A549 (cell line): Measurements from ENCODE around the gene MYO1H. TPM values are rescaled to one million over a fixed set of nuclear protein-coding genes. Genes with fewer than 3 reads are reported as not detected.

ENCODE experiments used
- ATAC-seq, 2 experiments: fragments of 200-7000 bp in 1 of 2; fragments of >200 bp in 1 of 2; cut with Nextera tagmentation in 1 of 2; cut with Tn5 transposase in 1 of 2; 3 replicates each; pipeline versions ENCODE4 v1.8.0 to v1.9.1; 2018 to 2020; ENCODE audit warnings: mild to moderate bottlenecking in 1 of 2, moderate library complexity in 1 of 2
- CTCF ChIA-PET: fragments of 300-600 bp; sonication (Branson Sonifier 250); formaldehyde crosslinking; extraction: SDS; loops from one replicate; lab custom pipeline; 2021; ENCODE audit warnings: antibody characterized with exemption, inconsistent platforms; lab: Yijun Ruan, JAX
- POLR2A ChIA-PET: fragments of 350-600 bp; formaldehyde crosslinking; extraction: SDS; loops from one replicate; lab custom pipeline; 2021; ENCODE audit warnings: antibody characterized with exemption, inconsistent platforms; lab: Yijun Ruan, JAX
- DNase-seq, 2 experiments: peaks; one replicate each; pipeline versions ENCODE4 v3.0.0 to v3.0.0-alpha.2; 2011 to 2016; ENCODE audit warnings: low read depth in 1 of 2, low spot score in 1 of 2
- FAIRE-seq: peaks from 2 replicates; lab custom pipeline; 2011; peaks lifted over from hg19 to GRCh38; lab: Jason Lieb, UNC
- H3K27ac ChIP-seq, 2 experiments: fragments of >200 bp; sonication (Bioruptor Twin); formaldehyde crosslinking; 3 replicates each; pipeline ENCODE4 v1.5.1; 2016 to 2017
- H3K4me1 ChIP-seq: fragments of >200 bp; sonication (Bioruptor Twin); formaldehyde crosslinking; 3 replicates; pipeline ENCODE4 v1.6.1; 2016
- H3K4me2 ChIP-seq: fragments of >200 bp; sonication (Bioruptor Twin); formaldehyde crosslinking; 3 replicates; pipeline ENCODE4 v1.6.1; 2016
- H3K4me3 ChIP-seq: fragments of >200 bp; sonication (Bioruptor Twin); formaldehyde crosslinking; 3 replicates; pipeline ENCODE4 v1.5.1; 2016
- H3K9me3 ChIP-seq: fragments of >200 bp; sonication (Bioruptor Twin); formaldehyde crosslinking; 3 replicates; pipeline ENCODE4 v1.6.1; 2016
- ATOH8 ChIP-seq: fragments of 250-450 bp; sonication (Bioruptor Pico); IDR thresholded peaks from 2 replicates; pipeline ENCODE4 v1.5.0; 2020; ENCODE audit warnings: low read depth, mild to moderate bottlenecking, moderate library complexity
- BHLHE40 ChIP-seq: IDR thresholded peaks from 2 replicates; pipeline ENCODE4 v1.6.1; 2012; ENCODE audit warnings: low read depth, low read length, inconsistent platforms
- CEBPB ChIP-seq, 2 experiments: fragments of >200 bp in 1 of 2; sonication (Bioruptor Twin) in 1 of 2; formaldehyde crosslinking in 1 of 2; IDR thresholded peaks; 2 replicates each; pipeline ENCODE4 v1.6.1; 2012 to 2016
- CTCF ChIP-seq: fragments of >200 bp; sonication (Bioruptor Twin); formaldehyde crosslinking; IDR thresholded peaks from 3 replicates; pipeline ENCODE4 v1.5.1; 2016
- EHF ChIP-seq: fragments of 250-450 bp; sonication (Bioruptor Pico); IDR thresholded peaks from 2 replicates; pipeline ENCODE4 v1.5.0; 2020; ENCODE audit warnings: mild to moderate bottlenecking
- ELK1 ChIP-seq: fragments of 150-350 bp; IDR thresholded peaks from 2 replicates; pipeline ENCODE4 v1.6.1; 2014; ENCODE audit warnings: low read depth, mild to moderate bottlenecking, low read length
- HMGXB4 ChIP-seq: fragments of 250-450 bp; sonication (Bioruptor Pico); IDR thresholded peaks from 2 replicates; pipeline ENCODE4 v1.5.0; 2021; ENCODE audit warnings: mild to moderate bottlenecking, moderate library complexity, borderline replicate concordance
- HOXB13 ChIP-seq: fragments of 250-450 bp; sonication (Bioruptor Pico); IDR thresholded peaks from 2 replicates; pipeline ENCODE4 v1.5.0; 2020; ENCODE audit warnings: low read depth, mild to moderate bottlenecking, moderate library complexity
- JUNB ChIP-seq: fragments of >200 bp; sonication (Bioruptor Twin); formaldehyde crosslinking; IDR thresholded peaks from 2 replicates; pipeline ENCODE4 v1.6.1; 2016
- KDM1A ChIP-seq: fragments of 200-600 bp; sonication (generic); IDR thresholded peaks from 2 replicates; pipeline ENCODE4 v1.6.1; 2016; ENCODE audit warnings: low read depth, mild to moderate bottlenecking
- MAZ ChIP-seq: fragments of 150-350 bp; IDR thresholded peaks from 2 replicates; pipeline ENCODE4 v1.6.1; 2014; ENCODE audit warnings: antibody characterized with exemption, low read depth, low read length, borderline replicate concordance
- NFE2L2 ChIP-seq: fragments of 150-350 bp; conservative IDR thresholded peaks from 2 replicates; pipeline ENCODE4 v1.6.1; 2014; ENCODE audit warnings: low read length
- NPAS2 ChIP-seq: fragments of 250-450 bp; sonication (Bioruptor Pico); IDR thresholded peaks from 2 replicates; pipeline ENCODE4 v1.8.0; 2022; ENCODE audit warnings: mild to moderate bottlenecking, moderate library complexity, borderline replicate concordance
- NR3C1 ChIP-seq: fragments of >200 bp; sonication (Bioruptor Twin); formaldehyde crosslinking; IDR thresholded peaks from 3 replicates; pipeline ENCODE4 v1.6.1; 2017
- PBX3 ChIP-seq: IDR thresholded peaks from 2 replicates; pipeline ENCODE4 v1.6.1; 2012
- POLR2AphosphoS2 ChIP-seq: conservative IDR thresholded peaks from 2 replicates; pipeline ENCODE4 v1.6.1; 2012; ENCODE audit warnings: low read length, improper control_type of control experiment, inconsistent platforms
- RAD21 ChIP-seq, 2 experiments: fragments of >200 bp in 1 of 2; sonication (Bioruptor Twin) in 1 of 2; formaldehyde crosslinking in 1 of 2; IDR thresholded peaks in 1 of 2; conservative IDR thresholded peaks in 1 of 2; 2 replicates in 1 of 2; 3 replicates in 1 of 2; pipeline ENCODE4 v1.6.1; 2012 to 2018; ENCODE audit warnings: inconsistent platforms in 1 of 2
- RARB ChIP-seq: fragments of 250-450 bp; sonication (Bioruptor Pico); IDR thresholded peaks from 2 replicates; pipeline ENCODE4 v1.8.0; 2021; ENCODE audit warnings: mild to moderate bottlenecking, moderate library complexity
- RFX5 ChIP-seq: fragments of 450-650 bp; IDR thresholded peaks from 2 replicates; pipeline ENCODE4 v1.7.1; 2014; ENCODE audit warnings: antibody characterized with exemption, mild to moderate bottlenecking, moderate library complexity
- RNF2 ChIP-seq: fragments of 200-600 bp; sonication (generic); IDR thresholded peaks from 2 replicates; pipeline ENCODE4 v1.6.1; 2016; ENCODE audit warnings: low read depth, mild to moderate bottlenecking, antibody characterized with exemption, moderate library complexity, borderline replicate concordance
- TP53 ChIP-seq: fragments of 250-450 bp; sonication (Bioruptor Pico); IDR thresholded peaks from 2 replicates; pipeline ENCODE4 v1.5.0; 2021; ENCODE audit warnings: mild to moderate bottlenecking, moderate library complexity
- USF2 ChIP-seq: fragments of 450-650 bp; IDR thresholded peaks from 2 replicates; pipeline ENCODE4 v1.6.1; 2014; ENCODE audit warnings: antibody characterized with exemption
- ZNF302 ChIP-seq: fragments of 250-450 bp; sonication (Bioruptor Pico); IDR thresholded peaks from 2 replicates; pipeline ENCODE4 v1.9.0; 2021; ENCODE audit warnings: inconsistent platforms, mild to moderate bottlenecking, moderate library complexity
- WGBS: methylation state at CpG from one replicate; pipeline ENCODE4 v1.1.6; 2017; ENCODE audit errors: missing lambda C conversion rate; 5-methylcytosine and 5-hydroxymethylcytosine counted together
- polyA plus RNA-seq, 4 experiments: library from polyadenylated mRNA; depleted of rRNA in 3 of 4; stranded (reverse); fragments of >200 nt; fragmentation: RNase III in 1 of 4; extraction: RNeasy Plus Mini Kit Qiagen cat#74134 plus additional on column Dnase treatment in 1 of 4; gene quantifications; 2 replicates in 3 of 4; 3 replicates in 1 of 4; pipeline ENCODE4 v1.2.3, GENCODE V29; 2011 to 2017
- TF ChIP-seq, protein P1 (sequence below): IDR thresholded peaks from 2 replicates; pipeline ENCODE4 v1.6.1; 2012; ENCODE audit warnings: low read depth, borderline replicate concordance
- TF ChIP-seq, protein P2 (sequence below): fragments of >200 bp; sonication (Bioruptor Twin); formaldehyde crosslinking; IDR thresholded peaks from 2 replicates; pipeline ENCODE4 v1.6.1; 2016

MYO1H gene
- polyA plus RNA-seq, 2 of the 4 experiments (the other 2 are of a cell fraction) = not detected

- ChIA-PET CTCF (interaction anchor here (0.6 to 0.9 kb wide), 3 partner anchors 9 to 49 kb away, joined by 3 read pairs; no protein-coding TSS in a partner anchor), POLR2A (interaction anchor here (0.6 to 1.4 kb wide), 4 partner anchors 11 to 49 kb away, joined by 3 to 4 read pairs (median 4); no protein-coding TSS in a partner anchor)
- peak in 1 of 2 experiments; percentile 33; a peak in 4 of 6 replicates for ATAC-seq
- no peak for FAIRE-seq
- 2% methylated on average over 7 of the region's 11 CpGs for WGBS
- DNase-seq = no peak
- H3K4me3 ChIP-seq = peak overlapping the region; percentile 95
- H3K4me2 ChIP-seq = peak overlapping the region; percentile 100
- peaks cover 17% of the 10 kb centered on the region; the same call in 2 of the 3 replicates for H3K4me1 ChIP-seq
- TF ChIP-seq USF2 (no peak), CTCF (no peak), RARB (no peak), ZNF302 (CRISPR knock-in tag) (no peak), EHF (CRISPR knock-in tag) (no peak), POLR2AphosphoS2 (no peak), ELK1 (no peak), MAZ (no peak), RNF2 (no peak), ATOH8 (CRISPR knock-in tag) (no peak), JUNB (no peak), CEBPB (IDR thresholded peaks at IDR 0.05) (no peak), BHLHE40 (no peak)
- TF ChIP-seq, protein P1, sequence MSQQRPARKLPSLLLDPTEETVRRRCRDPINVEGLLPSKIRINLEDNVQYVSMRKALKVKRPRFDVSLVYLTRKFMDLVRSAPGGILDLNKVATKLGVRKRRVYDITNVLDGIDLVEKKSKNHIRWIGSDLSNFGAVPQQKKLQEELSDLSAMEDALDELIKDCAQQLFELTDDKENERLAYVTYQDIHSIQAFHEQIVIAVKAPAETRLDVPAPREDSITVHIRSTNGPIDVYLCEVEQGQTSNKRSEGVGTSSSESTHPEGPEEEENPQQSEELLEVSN = no peak
- H3K9me3 ChIP-seq = no peaks in the 10 kb centered on the region
- peak overlapping the region; percentile 99 for H3K27ac ChIP-seq
Observed at GRCh38 chr12:109476807-109477184, 129.1 kb downstream of the MYO1H start.

- H3K27ac ChIP-seq = peak within 1 kb of the TSS; percentile 99
- H3K4me1 ChIP-seq = peaks cover 17% of the 10 kb centered on the region; the same call in 2 of the 3 replicates
- H3K4me3 ChIP-seq = peak within 1 kb of the TSS; percentile 95
- FAIRE-seq = no peak
- ATAC-seq = peak; percentile 97 to 99
- H3K9me3 ChIP-seq = no peaks in the 10 kb centered on the region
- peak within 1 kb of the TSS; percentile 100 for H3K4me2 ChIP-seq
- ChIA-PET POLR2A (interaction anchor here (0.6 to 1.4 kb wide), 5 partner anchors 11 to 1490 kb away, joined by 3 to 4 read pairs (median 3); no protein-coding TSS in a partner anchor), CTCF (interaction anchor here (0.6 to 0.9 kb wide), 3 partner anchors 10 to 49 kb away, joined by 3 read pairs; no protein-coding TSS in a partner anchor)
- WGBS = 2% methylated on average over 54 of the region's 54 CpGs
- DNase-seq = peak; percentile 91 to 94
- TF ChIP-seq, protein P2, sequence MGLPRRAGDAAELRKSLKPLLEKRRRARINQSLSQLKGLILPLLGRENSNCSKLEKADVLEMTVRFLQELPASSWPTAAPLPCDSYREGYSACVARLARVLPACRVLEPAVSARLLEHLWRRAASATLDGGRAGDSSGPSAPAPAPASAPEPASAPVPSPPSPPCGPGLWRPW = no peak
- TF ChIP-seq ZNF302 (CRISPR knock-in tag) = no peak
- TF ChIP-seq RAD21 (conservative IDR thresholded peaks at IDR 0.05 in 1 of 2, IDR thresholded peaks at IDR 0.05 in 1 of 2) = no peak
- no peak for TF ChIP-seq RARB
- TF ChIP-seq NPAS2 (CRISPR knock-in tag) = no peak
- TF ChIP-seq PBX3 = peak; percentile 29; the same call in 1 of the 2 replicates
- no peak for TF ChIP-seq KDM1A
- no peak for TF ChIP-seq NR3C1
- no peak for TF ChIP-seq HMGXB4 (CRISPR knock-in tag)
- TF ChIP-seq RFX5 = no peak
- TF ChIP-seq HOXB13 (CRISPR knock-in tag) = no peak
- no peak for TF ChIP-seq BHLHE40
- no peak for TF ChIP-seq NFE2L2
- TF ChIP-seq TP53 (CRISPR knock-in tag) = no peak; the same call in 1 of the 2 replicates
- TF ChIP-seq MAZ = no peak
Observed at GRCh38 chr12:109477185-109477962, 129.7 kb downstream of the MYO1H start, which contains the start of the genes KCTD10 and UBE3B. KCTD10 (minus strand) TSS chr12:109477300; CDS start chr12:109477262, 38 bp downstream. UBE3B (plus strand) TSS chr12:109477634; CDS start chr12:109483552, 5,918 bp downstream.
